ENCODE results near the gene LIN54.

- TF ChIP-seq, protein P1, sequence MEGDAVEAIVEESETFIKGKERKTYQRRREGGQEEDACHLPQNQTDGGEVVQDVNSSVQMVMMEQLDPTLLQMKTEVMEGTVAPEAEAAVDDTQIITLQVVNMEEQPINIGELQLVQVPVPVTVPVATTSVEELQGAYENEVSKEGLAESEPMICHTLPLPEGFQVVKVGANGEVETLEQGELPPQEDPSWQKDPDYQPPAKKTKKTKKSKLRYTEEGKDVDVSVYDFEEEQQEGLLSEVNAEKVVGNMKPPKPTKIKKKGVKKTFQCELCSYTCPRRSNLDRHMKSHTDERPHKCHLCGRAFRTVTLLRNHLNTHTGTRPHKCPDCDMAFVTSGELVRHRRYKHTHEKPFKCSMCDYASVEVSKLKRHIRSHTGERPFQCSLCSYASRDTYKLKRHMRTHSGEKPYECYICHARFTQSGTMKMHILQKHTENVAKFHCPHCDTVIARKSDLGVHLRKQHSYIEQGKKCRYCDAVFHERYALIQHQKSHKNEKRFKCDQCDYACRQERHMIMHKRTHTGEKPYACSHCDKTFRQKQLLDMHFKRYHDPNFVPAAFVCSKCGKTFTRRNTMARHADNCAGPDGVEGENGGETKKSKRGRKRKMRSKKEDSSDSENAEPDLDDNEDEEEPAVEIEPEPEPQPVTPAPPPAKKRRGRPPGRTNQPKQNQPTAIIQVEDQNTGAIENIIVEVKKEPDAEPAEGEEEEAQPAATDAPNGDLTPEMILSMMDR (IDR thresholded peaks at IDR 0.05), result no peak
- TF ChIP-seq POLR2A (IDR thresholded peaks at IDR 0.05), result no peak
Observed at GRCh38 chr4:82948647-82949204, 61.9 kb downstream of the LIN54 start.

Measured in esophagus squamous epithelium (tissue), 4 donors.